GM12891 (cell line): Measurements from ENCODE around the gene ABHD6.

Source experiments
- PAX5 ChIP-seq: IDR thresholded peaks from 2 replicates; pipeline ENCODE4 v1.6.1; 2011; ENCODE audit warnings: low read length, moderate library complexity, mild to moderate bottlenecking; ENCODE audit not compliant: insufficient read depth, severe bottlenecking
- POLR2A ChIP-seq: IDR thresholded peaks from 2 replicates; pipeline ENCODE4 v1.6.1; 2011; ENCODE audit warnings: low read depth, low read length, control low read depth
- POLR2AphosphoS5 ChIP-seq: IDR thresholded peaks from 2 replicates; pipeline ENCODE4 v1.6.1; 2011; ENCODE audit warnings: low read depth, low read length, control low read depth
- POU2F2 ChIP-seq: IDR thresholded peaks from 2 replicates; pipeline ENCODE4 v1.6.1; 2011; ENCODE audit warnings: low read depth, mild to moderate bottlenecking, control low read depth, low read length, moderate library complexity
- SPI1 ChIP-seq: IDR thresholded peaks from 2 replicates; pipeline ENCODE4 v1.6.1; 2011; ENCODE audit warnings: low read depth, low read length, control low read depth
- TAF1 ChIP-seq: IDR thresholded peaks from 2 replicates; pipeline ENCODE4 v1.6.1; 2011; ENCODE audit warnings: low read depth, low read length, control low read depth

DNA sequence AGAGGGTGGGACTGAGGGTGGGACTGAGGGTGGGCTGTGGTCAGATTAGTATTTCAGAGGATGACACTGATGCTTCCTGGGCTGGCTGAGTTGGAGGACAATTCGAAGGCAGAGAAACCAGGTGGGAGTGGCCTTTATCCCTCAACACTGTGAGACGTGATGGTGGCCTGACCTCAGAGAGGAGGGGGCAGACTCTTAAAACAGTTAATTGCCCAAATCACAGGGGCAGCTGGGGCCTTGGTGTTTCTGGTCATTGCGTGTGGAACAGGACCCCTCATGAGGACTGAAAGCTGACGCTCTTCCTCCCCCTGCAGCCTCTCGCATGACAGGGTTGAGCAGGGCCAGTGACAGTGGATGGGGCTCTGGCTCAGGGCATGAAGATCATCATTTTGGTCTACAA lies 45.5 kb upstream of the ABHD6 start:
- TF ChIP-seq POLR2A = no peak
- no peak for TF ChIP-seq POLR2AphosphoS5
- TF ChIP-seq TAF1 = no peak
- TF ChIP-seq POU2F2 = no peak
- TF ChIP-seq PAX5 = no peak
- no peak for TF ChIP-seq SPI1
